GM18498 (cell line): Measurements from ENCODE around the gene SPEM1.
A peak's percentile ranks its signal among the peaks of the same experiment; 100 is the strongest.

Source experiments
- ATAC-seq: cut with Tn5 transposase; IDR thresholded peaks from one replicate; pipeline ENCODE4 v1.9.1; 2021; ENCODE audit warnings: mild to moderate bottlenecking, moderate library complexity; ENCODE audit not compliant: unreplicated experiment

SPEM1 gene

GRCh38 chr17:7419819-7420610, at the start of gene SPEM1:
Gene SPEM1, plus strand, starts transcription at chr17:7420324. Its CDS starts 61 bp downstream, at chr17:7420385.
- ATAC-seq = no peak

- ATAC-seq = no peak
Observed at GRCh38 chr17:7370853-7371252, 49.3 kb upstream of the SPEM1 start.

- ATAC-seq = no peak
Observed at GRCh38 chr17:7374353-7374752, 45.8 kb upstream of the SPEM1 start.

- ATAC-seq = no peak
Observed at GRCh38 chr17:7379134-7379533, 41.0 kb upstream of the SPEM1 start.

GRCh38 chr17:7380321-7380720, 39.8 kb upstream of the SPEM1 start:
- ATAC-seq = no peak

- ATAC-seq = no peak
Observed at GRCh38 chr17:7380855-7381683, 39.1 kb upstream of the SPEM1 start, which contains the start of gene TNK1. Gene TNK1, plus strand, starts transcription at chr17:7381089. Its CDS starts 1,838 bp downstream, at chr17:7382927.

GRCh38 chr17:7382901-7383300, 37.2 kb upstream of the SPEM1 start:
- no peak for ATAC-seq

- no peak for ATAC-seq
Observed at GRCh38 chr17:7383371-7383741, 36.8 kb upstream of the SPEM1 start.

GRCh38 chr17:7383742-7384488, 36.2 kb upstream of the SPEM1 start:
- ATAC-seq = peak; percentile 77

GRCh38 chr17:7384489-7385081, 35.5 kb upstream of the SPEM1 start:
- no peak for ATAC-seq

GRCh38 chr17:7388856-7389255, 31.3 kb upstream of the SPEM1 start:
- ATAC-seq = no peak

GRCh38 chr17:7389924-7390910, 29.9 kb upstream of the SPEM1 start:
- no peak for ATAC-seq

- no peak for ATAC-seq
Observed at GRCh38 chr17:7391307-7391706, 28.8 kb upstream of the SPEM1 start.

GRCh38 chr17:7392696-7393612, 27.2 kb upstream of the SPEM1 start:
- ATAC-seq = no peak

GRCh38 chr17:7393613-7394451, 26.3 kb upstream of the SPEM1 start:
- peak; percentile 48 for ATAC-seq

GRCh38 chr17:7394452-7395191, 25.5 kb upstream of the SPEM1 start, which contains the start of gene PLSCR3:
Gene PLSCR3, minus strand, starts transcription at chr17:7394525. Its CDS starts 415 bp downstream, at chr17:7394110.
- ATAC-seq = peak; percentile 87

- ATAC-seq = no peak
Observed at GRCh38 chr17:7396147-7396546, 24.0 kb upstream of the SPEM1 start.
